Astrocyte of the cerebellum (primary cell): ENCODE data around the gene CDC42SE2.

Source experiments
- DNase-seq: peaks from one replicate; pipeline ENCODE4 v3.0.0-alpha.2; 2011; ENCODE audit warnings: low read depth
- H3K4me3 ChIP-seq: 2 replicates; pipeline ENCODE4 v1.5.1; 2011; ENCODE audit warnings: mild to moderate bottlenecking, low read depth, low read length, moderate library complexity
- CTCF ChIP-seq: IDR thresholded peaks from 2 replicates; pipeline ENCODE4 v1.5.1; 2012; ENCODE audit warnings: low read length, low read depth, moderate library complexity, mild to moderate bottlenecking; ENCODE audit errors: missing control alignments
- in situ Hi-C: cut with HindIII; loops from 2 replicates; pipeline ENCODE4 v1.10.0; 2017; ENCODE audit warnings: low sequenced_read_pairs

The CDC42SE2 gene

GRCh38 chr5:131228646-131229045 lies 35.2 kb upstream of the CDC42SE2 start:
- in situ Hi-C loops: no loop called here
- no peak for DNase-seq

GRCh38 chr5:131229623-131230022 lies 34.2 kb upstream of the CDC42SE2 start:
- in situ Hi-C loops: no loop called here
- H3K4me3 ChIP-seq: no peak overlapping the region
- no peak for DNase-seq
- TF ChIP-seq CTCF: no peak

More at GRCh38 chr5:131228646-131229045, 35.2 kb upstream of the CDC42SE2 start:
- no peak for TF ChIP-seq CTCF
- no peak overlapping the region for H3K4me3 ChIP-seq

- in situ Hi-C loops: no loop called here
- DNase-seq: no peak
- H3K4me3 ChIP-seq: no peak overlapping the region
- no peak for TF ChIP-seq CTCF
These were observed 33.4 kb upstream of the CDC42SE2 start for GRCh38 chr5:131230406-131230805.

GRCh38 chr5:131239686-131240085 lies 24.2 kb upstream of the CDC42SE2 start:
- in situ Hi-C loops: no loop called here
- no peak overlapping the region for H3K4me3 ChIP-seq
- TF ChIP-seq CTCF: no peak
- DNase-seq: no peak

- DNase-seq: peak; percentile 13
- no peak for TF ChIP-seq CTCF
- no peak overlapping the region for H3K4me3 ChIP-seq
- in situ Hi-C loops: no loop called here
These were observed 21.1 kb upstream of the CDC42SE2 start for GRCh38 chr5:131242728-131243255.

GRCh38 chr5:131245312-131245711 lies 18.5 kb upstream of the CDC42SE2 start:
- no peak for TF ChIP-seq CTCF
- no peak for DNase-seq
- H3K4me3 ChIP-seq: no peak overlapping the region
- in situ Hi-C loops: no loop called here
